Activated naive CD4-positive, alpha-beta T cell treated with anti-CD3 and anti-CD28 coated beads, Interleukin-2, amount 50 U/mL, for 16 hours (primary cell): Measurements from ENCODE around the gene SLC25A26.

Experiments used
- DNase-seq: peaks from one replicate; pipeline ENCODE4 v3.0.0-alpha.2; 2020

SLC25A26 gene

GRCh38 chr3:66399529-66400232, 178.9 kb downstream of the SLC25A26 start:
- DNase-seq: no peak

GRCh38 chr3:66400411-66401156, 179.8 kb downstream of the SLC25A26 start:
- DNase-seq: no peak

- no peak for DNase-seq
Measured at GRCh38 chr3:66401157-66401550, 180.4 kb downstream of the SLC25A26 start.

DNA sequence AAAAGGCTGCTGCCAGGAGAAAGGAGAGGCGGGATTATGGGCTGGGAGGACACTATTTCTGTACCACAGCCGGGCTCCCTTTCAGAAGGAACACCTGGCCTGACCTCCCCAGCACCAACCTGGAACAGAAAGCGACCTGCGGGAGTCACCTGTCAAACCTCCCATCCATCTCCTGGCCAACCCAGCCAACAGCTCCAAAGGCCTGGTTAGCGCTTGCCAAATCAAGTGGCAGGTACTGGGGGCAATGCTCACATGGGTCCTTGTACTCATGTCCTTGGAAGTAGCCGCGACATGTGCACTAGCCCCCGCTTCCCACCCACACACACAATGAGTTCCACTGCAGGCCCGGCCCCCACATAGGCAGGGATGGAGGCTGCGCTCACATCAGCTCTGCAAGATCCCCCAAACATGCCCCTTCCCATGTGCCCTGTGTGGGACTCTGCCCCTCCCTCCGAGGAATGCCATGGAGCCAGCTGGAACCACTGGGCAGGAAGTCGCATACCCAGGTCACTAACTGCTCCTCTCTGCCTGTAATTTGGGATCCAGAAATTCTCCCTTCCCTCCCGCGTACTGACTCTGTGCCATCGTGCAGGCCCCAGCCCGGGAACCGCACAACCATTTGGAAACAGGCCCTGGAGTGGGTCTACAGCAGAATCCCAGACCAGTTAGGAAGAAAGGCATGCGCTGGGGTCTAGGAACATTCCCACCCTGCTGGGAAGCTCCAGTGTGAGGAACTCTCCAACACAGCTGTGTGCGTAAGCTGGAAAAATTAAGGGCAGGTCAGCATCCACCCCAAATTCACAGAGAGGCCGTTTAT, 181.1 kb downstream of the SLC25A26 start:
- no peak for DNase-seq

DNA sequence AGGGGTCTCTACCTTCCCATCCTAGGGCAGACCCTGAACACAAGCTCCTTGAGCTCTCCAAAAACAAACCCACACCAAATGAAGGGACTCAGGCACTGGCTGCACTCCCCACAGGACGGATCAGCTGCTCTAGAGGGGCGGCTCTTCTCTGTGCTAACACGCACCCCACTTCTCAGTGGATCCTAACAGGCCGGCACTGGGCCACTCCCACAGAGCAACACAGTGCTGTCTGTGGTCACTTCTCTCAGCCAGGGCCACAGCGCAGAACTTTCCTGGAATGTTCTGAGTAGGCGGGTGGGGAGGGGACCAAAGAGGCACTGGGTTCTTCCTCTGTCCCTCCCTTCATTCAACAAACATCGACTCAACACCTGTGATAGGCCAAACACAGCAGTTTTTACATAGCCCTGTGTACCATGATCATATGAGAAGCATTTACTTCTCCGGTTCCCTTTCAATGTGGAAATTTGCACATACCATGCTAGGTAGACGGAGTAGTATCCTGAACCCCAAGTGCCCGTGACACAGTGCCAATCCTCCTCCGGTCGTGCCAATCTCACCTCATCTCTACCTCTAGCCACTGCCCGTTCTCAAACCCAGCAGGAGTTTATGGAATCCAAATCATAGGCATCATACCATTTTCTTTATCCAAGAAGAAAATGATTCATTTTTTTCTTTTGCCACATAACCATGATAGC, 181.9 kb downstream of the SLC25A26 start:
- DNase-seq: no peak

DNA sequence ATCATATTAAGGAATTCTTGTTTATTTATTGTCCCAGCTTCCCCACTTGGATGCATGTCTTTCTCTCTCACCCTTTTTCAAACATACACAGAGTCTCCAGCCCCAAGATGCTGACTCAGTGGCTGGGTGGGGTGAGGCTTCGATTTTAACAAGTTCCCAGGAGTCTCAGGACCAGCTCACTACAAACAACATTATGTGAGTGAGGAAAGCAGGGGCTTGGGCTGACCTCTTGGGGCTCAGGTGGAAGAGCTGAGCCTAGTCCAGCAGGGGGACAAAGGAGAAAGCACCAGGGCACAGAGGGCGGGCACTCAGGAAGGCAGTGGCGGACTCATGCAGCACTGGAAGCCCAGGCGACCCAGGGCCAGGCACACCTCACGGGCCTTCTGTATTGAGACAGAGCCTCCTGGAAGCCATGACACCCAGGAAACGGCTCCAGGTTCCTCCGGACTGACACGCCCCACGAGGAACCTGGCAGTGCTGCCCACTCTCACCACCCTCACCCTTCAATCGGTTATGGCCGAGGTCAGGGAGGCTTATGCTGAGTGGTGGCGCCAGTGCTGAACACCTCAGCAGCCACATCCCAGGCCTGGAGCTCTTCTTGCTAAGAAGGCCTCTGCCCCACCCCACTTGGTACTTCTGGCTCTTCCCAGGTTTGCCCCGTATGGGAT, 182.7 kb downstream of the SLC25A26 start:
- no peak for DNase-seq

DNA sequence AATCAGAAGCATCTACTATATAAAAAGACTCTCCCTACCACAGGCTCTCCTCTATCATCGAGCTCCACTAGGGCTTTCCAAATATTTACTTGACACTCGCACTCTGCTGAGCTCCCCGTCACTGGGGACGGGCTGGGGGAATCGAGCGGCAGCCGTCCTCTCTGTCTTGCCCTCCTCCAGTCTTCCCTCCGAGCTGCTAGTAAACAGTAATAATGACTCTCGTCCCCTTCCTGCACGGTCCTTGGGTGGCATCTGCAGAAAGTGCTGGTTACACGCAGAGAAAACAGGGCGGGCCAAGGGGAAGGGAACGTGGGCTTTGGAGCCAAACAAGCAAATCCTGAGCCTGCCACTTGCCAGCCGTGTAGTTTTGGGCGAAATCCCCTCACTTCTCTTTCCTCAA, 183.4 kb downstream of the SLC25A26 start:
- DNase-seq: no peak

DNA sequence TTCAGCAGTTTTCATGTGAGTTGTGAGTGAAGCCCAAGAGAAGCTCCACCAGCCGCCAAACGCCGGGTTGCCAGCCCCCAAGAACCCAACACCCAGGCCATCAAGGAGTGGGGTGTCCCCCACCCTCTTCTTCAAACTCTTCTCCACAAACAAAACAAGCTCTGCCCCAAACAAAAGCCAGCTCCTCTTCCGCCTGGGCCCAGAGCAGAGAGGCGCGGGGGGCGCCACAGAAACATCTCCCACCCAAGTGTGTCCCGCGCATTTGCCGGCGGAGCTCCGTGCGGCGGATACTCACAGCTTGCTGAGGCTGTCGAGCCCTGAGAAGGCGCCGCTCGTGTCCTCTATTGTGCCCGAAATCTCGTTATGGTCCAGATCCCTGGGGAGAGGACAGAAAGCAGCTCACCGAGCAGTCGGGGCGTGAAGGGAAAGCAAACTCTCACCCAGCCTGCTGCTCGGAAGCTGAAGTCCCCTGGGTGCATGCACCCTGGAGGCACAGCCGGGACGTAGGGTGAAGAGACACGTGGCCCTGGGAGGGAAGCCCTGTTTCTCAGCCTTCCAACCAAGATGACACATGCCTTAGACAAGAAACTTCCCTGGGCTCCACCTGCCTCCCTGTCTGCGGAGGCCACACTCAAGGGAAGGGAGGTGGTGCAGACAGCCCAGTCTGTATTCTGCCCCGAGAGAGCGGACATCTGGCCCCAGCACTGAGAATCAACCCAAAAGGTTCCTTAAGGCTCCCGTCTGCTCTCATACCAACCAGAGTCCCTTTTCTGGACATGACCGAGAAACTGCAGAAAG, 184.3 kb downstream of the SLC25A26 start:
- no peak for DNase-seq

DNA sequence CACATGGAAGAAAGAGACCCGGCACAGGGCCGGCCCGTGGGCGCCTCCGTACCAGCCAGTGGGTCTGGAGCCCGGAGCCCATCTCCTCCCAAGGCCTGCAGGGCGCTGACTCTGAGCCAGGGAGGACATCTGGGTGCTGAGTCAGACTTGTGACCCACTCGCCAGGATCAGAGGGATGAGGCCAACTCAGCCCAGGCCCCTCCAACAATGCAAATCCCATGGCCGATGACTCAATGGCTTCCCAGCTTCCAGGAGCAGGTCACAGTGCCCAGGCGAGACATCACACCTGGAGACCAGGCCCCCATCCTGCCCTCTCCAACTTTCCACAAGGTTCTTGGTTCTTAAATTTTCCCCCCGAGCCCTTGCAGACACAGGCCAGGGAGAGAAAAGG, 184.9 kb downstream of the SLC25A26 start:
- no peak for DNase-seq

DNA sequence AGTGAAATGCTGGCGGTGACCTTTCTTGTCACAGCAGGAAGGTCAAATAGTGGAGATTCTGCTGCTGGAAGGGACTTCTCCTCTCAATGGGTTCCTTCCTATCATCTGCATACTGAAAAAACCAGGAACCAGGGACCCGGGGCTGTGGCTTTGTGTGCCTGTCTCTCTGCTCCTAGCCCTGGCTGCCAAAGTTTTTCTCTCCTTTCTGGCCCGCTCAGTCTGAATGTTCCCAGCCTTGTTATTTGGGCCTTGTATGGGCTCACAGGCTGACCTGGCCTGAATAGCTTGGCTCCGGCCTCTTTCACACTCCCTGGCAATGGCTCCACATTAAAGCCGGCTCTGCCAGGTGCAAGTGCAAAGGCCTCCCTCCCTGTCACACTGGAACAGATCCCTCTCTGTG, 185.4 kb downstream of the SLC25A26 start:
- no peak for DNase-seq

GRCh38 chr3:66406831-66407610, 186.2 kb downstream of the SLC25A26 start:
- no peak for DNase-seq

- peak; percentile 77 for DNase-seq
Measured at GRCh38 chr3:66407611-66408218, 186.9 kb downstream of the SLC25A26 start.

DNA sequence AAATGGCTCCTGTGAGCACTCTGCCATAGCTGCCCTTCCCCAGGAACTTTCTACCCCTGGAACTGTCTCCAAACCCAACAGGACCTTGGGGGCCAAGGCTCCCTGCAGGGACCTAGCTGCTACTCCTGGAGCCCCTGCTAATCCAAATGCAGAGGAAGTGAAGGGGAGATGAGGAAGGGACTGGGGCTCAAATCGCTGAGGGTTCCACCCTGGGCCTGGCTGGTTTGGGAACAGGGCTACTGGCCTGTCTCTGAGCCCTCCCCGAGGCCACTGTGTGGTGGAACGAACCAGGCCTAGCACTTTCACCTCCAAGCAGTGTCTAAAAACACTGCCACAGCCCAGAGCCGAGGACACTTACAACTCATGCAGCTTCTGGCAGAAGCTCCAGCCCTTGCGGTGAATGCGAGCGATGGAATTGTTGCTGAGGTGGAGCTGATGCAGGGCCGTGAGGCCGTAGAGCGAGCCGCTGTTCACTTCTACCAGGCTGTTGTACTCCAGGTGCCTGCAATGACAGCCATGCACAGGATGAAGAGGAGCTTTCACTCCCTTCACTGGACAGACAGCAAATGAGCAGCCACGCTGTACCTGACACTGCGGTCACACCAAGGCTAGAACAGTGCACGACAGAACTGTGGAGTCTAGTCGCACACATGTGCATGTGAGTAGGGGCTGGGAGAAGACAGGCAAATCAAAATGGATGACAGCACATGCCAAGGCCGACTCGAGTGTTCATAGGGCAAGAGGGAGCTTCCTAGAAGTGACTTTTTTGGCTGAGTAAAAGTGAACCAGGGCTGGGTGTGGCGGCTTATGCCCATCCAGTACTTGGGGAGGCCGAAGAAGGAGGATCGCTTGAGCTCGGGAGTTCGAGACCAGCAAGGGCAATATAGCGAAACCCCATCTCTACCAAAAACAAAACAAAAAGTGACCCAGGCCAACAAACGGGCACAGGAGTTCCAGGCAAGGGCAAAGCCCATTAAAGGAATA, 189.3 kb downstream of the SLC25A26 start:
- no peak for DNase-seq

DNA sequence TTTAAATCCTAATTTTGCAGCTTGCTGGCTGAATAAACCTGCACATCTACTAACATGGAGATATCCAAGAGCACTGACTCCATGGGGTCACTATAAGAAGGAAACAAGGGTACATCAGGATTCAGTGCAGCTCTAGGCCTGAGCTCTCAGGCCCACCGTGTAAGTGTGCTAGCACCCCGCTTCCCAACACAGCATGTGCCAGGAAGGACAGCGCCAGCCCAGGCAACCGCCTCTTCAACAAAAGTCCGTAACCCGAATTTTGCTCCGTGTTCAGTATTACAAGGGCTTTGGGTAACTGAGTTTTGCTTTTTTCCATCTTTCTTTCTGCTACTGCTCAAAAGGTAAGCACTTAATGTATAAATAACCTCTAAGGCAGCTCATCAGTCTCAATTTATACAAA, 190.2 kb downstream of the SLC25A26 start:
- DNase-seq: no peak

DNA sequence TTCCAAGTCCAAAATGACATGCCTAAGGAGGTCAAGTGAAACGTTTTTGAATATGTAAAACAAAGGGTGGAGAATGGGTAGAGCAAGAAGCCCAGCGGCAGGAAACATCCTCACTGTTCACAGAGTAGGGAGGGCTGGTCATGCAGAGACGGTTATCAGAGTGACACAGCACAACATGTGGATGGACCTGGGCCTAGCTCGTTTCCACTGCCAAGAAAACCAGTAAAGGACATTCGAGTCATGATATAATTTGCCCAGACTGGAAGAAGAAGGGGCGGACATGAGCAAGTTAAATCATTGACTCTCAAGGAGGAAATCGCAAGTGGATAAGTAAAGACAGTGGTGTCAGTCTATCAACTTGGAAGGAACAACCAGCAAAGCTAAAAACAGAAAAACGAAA, 190.7 kb downstream of the SLC25A26 start:
- DNase-seq: no peak

- DNase-seq: no peak
Measured at GRCh38 chr3:66411961-66412887, 191.4 kb downstream of the SLC25A26 start.

- no peak for DNase-seq
Measured at GRCh38 chr3:66413151-66413751, 192.4 kb downstream of the SLC25A26 start.

- no peak for DNase-seq
Measured at GRCh38 chr3:66414846-66415245, 194.0 kb downstream of the SLC25A26 start.
